HG02798 (cell line): ENCODE data around the gene GRWD1.

Experiments used
- ATAC-seq: cut with Tn5 transposase; IDR thresholded peaks from one replicate; pipeline ENCODE4 v1.9.1; 2021; ENCODE audit warnings: mild to moderate bottlenecking; ENCODE audit not compliant: unreplicated experiment, poor library complexity

The GRWD1 gene

DNA sequence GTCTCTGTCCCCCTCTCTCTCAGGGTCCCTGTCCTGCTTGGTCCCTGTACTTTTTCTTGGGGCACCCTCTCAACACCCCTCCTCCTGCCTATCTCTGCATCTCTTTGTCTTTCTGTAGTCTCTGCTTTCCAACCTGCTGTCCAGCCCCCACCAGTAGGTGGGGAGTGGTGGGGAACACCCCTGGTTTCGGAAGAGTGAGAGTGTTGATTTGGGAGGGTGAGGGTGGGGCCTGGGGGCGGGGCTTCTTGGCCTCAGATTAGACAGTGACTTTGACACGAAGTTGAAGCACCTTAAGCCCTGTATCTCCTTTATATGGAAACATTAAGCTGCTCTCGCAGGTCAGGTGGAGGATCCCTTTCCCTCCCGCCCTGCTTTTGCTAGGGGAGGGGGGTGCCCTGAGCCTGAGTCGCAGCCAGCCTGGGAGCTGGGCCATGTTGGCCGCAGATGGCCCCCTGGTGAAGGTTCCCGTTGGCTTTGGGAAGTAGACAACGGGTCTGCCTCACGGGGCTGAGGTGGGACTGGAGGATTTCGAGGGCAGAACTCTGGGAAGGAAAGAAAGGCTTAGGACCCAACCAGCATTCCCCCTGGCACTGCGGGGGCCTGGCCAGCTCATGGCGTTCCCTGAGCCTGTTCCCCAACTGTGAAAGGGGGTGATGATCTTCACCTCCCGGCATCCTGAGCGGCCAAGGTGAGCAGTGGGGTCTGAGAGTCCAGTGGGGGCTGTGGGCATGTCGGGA, 9.6 kb downstream of the GRWD1 start, which contains the start of gene KCNJ14:
KCNJ14 (plus strand) TSS at position 404 of the 737 bp plus-strand sequence. CDS start 6,151 bp downstream, outside the sequence.
- ATAC-seq: no peak

DNA sequence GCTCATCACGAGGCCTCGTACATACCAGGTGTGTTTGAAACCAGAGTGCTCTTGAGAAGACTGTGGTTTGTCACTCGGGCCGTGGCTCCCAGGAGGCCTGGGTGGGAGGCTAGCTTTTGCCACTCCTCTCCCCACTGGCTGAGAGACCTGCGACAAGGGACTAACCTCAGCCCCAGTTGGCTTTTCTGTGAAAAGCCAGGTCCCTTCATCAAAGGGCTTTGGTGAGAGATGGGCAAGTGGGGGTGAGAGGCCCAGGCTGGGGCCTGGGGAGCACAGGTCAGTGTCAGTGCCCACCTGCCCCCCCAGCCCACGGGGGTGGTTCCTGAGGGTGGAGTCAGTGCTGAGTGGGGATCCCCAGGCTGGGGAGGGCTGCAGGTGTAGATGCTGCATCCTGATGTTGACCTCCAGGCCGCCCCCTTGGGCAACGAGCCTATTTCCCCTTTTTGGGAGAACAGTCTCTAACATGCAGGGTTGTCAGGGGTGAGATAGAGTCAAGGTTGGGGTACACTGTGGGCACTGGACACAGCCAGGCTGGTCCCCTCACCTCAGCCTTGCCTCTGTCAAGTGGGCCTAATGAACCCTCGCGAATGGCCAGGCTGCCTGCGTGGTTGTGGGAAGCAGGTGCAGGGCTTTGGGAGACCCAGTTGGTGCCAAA, 10.3 kb downstream of the GRWD1 start:
- ATAC-seq: no peak

DNA sequence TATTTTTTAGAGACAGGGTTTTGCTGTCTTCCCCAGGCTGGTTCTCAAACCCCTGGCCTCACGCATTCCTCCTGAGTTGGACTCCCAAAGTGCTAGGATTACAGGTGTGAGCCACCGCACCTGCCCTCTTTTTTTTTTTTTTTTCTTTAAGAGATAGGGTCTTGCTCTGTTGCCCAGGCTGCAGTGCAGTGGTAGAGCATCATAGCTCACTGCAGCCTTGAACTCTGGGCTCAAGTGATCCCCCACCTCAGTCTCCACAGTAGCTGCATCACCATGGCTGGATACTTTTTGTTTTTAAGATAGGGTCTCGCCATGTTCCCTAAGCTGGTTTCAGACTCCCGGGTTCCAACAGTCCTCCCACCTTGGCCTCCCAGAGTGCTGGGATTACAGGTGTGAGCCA, 11.1 kb downstream of the GRWD1 start:
- no peak for ATAC-seq

DNA sequence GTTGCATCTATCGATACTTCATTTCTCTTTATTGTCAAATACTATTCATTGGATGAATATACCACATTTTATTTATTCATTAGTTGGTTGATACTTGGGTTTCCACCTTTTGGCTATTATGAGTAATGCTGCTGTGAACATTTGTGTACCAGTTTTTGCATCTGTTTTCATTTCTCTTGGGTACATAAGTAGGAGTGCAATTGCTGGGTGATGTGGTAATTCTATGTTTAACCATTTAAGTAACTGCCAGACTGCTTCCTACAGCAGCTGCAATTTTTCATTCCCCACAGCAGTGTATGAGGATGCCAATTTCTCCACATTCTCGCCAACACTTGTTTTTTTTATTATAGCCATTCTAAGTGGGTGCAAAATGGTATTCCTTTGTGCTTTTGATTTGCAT, 12.2 kb downstream of the GRWD1 start:
- ATAC-seq: no peak

DNA sequence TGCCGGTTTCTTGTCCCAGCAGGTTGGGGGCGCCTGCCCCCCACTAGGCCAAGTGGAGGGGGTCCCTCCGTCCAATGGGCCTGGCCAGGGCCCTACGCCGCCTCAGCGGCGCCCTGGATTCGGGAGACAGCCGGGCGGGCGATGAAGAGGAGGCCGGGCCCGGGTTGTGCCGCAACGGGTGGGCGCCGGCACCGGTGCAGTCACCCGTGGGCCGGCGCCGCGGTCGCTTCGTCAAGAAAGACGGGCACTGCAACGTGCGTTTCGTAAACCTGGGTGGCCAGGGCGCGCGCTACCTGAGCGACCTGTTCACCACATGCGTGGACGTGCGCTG, 15.8 kb downstream of the GRWD1 start:
- ATAC-seq: no peak

DNA sequence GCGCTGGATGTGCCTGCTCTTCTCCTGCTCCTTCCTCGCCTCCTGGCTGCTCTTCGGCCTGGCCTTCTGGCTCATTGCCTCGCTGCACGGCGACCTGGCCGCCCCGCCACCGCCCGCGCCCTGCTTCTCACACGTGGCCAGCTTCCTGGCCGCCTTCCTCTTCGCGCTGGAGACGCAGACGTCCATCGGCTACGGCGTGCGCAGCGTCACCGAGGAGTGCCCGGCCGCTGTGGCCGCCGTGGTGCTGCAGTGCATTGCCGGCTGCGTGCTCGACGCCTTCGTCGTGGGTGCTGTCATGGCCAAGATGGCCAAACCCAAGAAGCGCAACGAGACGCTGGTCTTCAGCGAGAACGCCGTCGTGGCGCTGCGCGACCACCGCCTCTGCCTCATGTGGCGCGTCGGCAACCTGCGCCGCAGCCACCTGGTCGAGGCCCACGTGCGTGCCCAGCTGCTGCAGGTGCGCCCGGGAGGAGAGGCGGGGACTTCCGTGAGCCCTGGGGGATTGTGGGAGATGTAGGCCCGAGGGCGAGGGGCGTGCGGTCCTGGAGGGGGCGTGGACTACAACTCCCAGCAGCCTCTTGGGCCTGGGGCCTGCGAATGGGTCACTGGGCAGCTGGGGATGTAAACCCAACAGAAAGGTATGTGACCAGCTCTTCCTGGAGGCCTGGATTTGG, 16.3 kb downstream of the GRWD1 start:
- ATAC-seq: no peak

DNA sequence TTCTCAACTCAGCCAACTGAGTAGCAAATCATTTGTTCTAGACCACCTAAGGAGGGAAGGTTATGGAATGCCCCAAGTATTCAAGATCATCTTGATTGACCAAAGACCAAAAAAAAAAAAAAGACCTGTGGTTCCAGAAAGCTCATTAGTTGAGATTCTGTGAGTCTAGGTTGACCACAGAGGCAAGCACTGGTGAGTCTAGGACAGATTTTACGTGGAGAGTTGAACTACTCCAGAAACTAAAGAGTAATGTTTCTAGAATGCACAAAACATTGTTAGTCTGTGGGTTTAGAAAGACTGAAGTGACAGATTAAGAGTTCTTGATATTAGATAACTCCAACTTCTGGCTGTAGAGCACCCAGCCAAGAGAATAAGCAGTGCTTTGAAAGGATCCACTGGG, 19.4 kb downstream of the GRWD1 start:
- ATAC-seq: no peak

DNA sequence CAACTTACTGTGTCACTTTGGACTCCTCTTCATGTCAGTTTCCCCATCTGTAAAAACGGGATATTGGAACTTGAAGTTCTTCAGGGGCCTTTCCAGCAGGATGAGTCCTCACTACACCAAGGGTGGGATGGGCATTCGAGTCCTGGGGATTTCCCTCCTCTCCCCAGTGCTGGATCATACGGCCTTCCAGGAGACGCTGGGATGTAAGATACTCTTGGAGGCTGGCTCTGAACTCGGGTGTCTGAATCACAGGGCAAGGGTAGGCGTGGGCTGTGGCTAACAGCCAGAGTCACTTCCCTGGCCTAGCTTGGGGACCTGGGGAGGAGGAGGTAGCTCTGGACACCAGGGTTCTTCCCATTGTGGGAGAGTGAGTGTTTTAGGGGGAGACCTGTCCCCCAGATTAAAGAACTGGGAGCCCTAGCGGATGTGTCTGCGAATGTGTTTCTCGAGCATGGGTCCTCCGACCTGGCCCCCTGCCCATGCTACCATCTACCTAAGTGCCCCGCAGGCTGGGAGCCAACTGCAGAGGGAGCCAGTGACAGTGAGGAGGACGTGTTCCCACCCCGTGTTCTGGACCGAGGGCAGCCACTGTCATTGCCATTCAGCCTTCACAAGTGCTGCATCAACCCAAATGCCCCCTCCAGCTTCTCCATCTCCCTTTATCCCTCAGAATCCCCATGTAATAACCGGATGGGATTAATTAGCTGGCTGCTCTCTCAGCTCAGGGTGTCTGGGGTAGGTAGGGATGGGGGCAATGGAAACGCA, 21.0 kb downstream of the GRWD1 start:
- no peak for ATAC-seq

DNA sequence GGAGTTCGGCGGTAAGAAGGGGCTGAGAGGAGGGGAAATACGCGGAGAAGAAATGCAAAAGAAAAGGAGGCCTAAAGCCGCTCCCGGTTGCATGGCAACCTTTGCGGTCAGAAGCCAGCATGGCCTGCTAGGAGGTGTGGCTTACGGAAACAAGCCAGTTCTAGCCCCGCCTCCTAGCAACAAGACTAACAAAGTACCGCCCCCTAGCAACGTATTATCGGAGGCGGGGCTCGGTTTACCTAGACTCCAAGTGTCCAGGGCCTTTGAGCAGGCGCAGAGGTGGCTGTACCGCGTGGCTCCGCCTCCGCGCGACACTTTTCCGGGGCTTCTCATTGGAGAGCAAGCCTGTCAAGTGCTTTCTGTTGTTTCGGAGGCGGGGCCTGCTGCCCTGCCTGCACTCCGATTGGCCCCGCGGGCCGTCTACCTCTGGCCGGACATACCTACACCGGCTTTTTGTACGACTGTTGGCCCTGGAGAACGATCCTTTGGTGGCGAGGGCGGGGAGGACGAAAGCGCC, 23.0 kb downstream of the GRWD1 start:
- peak; percentile 94 for ATAC-seq

DNA sequence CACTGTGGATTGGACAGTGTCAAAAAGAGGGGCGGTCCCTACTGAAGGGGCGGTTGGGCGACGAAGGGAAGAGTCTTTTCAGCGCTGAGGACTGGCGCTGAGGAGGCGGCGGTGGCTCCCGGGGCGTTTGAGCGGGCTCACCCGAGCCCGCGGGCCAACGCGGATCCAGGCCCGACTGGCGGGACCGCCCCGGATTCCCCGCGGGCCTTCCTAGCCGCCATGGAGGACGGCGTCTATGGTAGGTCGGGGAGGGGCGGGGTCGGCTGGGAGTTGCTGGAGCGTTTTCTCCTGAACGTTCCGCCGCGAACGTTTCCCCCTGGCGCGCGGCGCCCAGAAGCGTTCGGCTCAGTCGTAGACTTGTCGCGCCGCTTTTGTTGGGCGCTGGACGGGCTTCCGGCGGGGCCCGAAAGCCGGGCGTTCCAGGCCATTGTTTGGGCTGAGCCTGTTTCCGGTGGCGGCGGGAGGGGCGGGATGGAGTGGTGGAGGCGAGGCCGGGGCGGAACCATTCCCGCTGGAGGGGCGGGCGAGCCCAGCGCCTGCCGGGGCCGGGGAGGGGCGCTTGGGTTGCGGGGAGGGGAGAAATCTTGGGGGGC, 23.6 kb downstream of the GRWD1 start, which contains the start of gene CYTH2:
CYTH2 (plus strand) TSS at position 81 of the 593 bp plus-strand sequence; CDS start at position 220, 139 bp downstream.
- ATAC-seq: peak; percentile 14

DNA sequence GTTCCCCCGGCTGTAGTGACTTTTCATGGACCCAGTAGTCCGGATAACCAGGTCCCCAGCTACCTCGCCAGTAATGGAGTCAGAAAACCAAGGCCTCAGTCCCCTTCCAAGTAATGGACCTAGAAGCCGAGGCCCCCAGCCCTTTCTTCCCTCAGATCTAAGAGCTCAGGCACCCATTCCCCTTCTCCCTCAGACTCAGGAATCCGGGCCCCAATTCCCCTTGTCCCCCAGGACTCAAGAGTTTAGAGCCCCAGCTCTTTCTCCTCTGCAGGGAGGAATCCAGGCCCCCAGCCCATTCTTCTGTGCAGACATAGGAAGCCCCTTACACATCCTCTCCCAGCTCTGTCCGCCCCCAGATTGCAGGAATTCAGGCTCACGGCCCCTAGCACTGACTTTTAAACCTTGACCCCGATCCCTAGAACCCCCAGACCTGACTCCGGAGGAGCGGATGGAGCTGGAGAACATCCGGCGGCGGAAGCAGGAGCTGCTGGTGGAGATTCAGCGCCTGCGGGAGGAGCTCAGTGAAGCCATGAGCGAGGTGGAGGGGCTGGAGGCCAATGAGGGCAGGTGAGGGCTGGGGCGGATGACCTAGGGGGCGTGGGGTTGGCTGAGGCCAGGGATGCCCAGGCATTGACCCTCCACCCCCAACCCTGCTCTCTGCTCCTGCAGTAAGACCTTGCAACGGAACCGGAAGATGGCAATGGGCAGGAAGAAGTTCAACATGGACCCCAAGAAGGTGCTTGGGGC, 24.3 kb downstream of the GRWD1 start:
- no peak for ATAC-seq

DNA sequence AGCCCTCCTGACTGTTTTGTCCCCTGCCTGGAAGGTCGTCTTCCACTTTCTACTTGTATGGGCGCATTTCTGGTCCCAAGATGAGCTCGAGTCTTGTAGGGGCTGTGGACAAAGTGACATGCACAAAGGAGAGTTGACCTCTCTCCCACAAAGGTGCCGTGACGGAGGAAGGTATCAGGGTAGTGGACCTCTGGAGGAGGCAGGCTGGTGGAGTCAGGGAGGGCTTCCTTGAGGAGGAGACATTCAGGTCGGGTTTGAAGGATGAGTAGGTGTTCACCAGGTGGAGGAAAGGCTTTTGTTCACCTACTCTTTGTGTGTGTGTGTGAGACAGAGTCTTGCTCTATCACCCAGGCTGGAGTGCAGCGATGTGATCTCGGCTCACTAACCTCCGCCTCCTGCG, 25.1 kb downstream of the GRWD1 start:
- ATAC-seq: no peak

DNA sequence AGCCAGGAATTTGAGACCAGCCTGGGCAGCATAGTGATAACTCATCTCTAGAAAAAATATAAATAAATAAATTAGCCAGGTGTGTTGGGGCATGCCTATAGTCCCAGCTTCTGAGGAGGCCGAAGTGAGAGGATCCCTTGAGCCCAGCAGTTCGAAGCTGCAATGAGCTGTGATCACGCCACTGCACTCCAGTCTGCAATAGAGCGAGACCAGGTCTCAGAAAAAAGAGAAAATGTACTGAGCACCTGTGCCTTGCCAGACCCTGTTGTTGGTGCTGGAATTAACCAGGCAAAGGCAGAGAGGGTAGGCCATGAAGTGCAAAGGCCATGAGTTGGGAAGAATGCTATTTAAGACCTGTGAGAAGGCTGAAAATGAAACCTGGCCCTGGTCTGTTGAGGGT, 26.1 kb downstream of the GRWD1 start:
- ATAC-seq: no peak

DNA sequence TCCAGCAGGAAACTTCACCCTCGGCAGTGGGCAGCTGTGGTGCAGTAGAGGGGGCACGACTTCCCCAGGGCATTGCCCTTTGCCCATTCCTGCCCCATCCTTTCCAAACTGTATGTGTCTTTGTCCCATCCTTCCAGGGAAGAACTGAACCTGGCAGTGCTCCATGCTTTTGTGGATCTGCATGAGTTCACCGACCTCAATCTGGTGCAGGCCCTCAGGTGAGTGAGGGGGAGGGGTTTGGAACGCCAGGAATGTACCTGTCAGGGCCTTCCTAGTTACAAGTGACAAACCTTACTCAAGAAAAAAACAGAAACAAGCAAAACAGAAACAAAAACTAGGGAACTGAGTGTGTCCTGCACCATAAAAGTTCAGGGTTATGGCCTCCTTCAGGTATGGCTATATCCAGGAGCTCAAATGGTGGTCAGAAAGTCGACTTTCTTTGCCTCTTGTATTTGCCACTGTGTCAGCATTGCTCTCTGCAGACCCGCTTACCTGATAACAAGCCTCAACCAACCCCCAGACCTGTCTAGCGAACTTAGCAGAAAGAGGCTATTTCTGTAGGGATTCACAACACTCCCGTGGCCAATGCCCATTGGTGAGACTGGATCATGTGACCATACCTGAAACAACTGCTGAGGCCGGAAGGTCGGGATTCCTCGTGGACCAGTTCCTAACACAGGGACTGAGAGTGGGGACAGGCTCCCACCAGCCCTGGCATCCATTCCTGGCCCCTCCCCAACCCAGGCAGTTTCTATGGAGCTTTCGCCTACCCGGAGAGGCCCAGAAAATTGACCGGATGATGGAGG, 27.6 kb downstream of the GRWD1 start:
- ATAC-seq: no peak

DNA sequence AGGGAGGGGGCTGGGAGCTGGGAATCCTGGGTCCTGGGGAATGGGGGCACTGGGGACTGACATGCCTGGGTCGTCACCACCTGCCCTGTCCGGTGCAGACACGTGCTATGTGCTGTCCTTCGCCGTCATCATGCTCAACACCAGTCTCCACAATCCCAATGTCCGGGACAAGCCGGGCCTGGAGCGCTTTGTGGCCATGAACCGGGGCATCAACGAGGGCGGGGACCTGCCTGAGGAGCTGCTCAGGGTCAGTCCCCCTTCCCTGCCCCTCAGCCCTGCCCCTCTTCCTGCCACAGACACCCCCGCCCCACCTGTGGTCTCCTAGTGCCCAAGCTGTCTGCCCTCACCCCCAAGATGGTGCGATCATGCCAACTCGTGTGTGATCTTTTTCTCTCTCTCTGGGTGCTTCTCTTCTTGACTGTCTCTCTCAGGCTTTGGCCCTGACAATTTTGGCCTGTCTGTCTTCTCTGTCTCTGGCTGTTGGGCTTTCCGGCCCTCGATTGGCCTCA, 28.4 kb downstream of the GRWD1 start:
- no peak for ATAC-seq

DNA sequence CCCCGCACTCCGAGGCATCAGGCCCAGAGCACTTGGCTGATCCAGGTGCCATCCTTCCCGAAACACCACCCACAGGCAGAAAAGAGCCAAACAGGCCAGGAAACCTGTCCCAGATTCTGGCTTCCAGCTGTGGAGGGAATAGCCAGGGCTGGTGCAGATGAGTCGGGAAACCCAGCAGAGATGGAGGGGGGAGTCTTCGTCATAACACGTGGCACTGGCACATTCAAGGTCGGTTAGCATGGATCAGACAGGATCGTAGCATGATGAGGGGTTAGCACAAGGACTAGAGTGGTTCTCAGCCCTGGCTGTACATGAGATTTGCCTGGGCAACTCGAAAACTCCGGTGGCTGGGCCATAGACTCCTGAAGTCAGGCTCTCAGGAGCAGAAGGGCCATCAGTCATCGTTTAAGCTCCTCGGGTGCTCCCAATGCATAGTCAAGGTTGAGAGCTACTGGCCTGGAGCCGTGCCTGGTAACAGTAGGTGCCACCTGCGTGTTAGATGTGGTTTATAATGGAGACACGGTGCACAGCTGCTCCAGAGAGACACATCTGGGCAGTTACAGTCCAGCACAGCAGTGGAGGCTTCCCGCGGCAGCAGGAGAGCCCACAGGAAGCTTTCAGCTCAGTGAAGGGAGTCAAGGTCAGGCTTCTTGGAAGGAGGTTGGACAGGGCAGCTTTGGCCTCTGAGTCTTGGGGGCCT, 29.7 kb downstream of the GRWD1 start:
- ATAC-seq: no peak

DNA sequence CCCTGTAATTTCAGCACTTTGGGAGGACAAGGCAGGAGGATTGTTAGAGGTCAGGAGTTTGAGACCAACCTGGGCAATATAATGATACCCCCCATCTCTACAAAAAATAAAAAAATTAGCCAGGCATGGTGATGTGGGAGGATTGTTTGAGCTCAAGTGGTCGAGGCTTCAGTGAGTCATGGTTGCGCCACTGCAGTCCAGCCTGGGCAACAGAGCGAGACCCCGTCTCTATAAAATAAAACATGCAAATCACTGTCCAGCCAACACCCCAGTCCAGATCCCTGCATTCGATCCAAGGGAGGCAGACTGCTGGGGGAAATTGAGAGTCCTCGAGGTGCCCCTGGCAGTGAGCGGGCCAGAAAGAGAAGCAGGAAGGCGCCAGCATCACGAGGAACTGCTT, 30.4 kb downstream of the GRWD1 start:
- no peak for ATAC-seq
